Glomerular endothelial cell (primary cell): ENCODE data around the gene DGCR2. TPM values are rescaled to one million over a fixed set of nuclear protein-coding genes. Genes with fewer than 3 reads are reported as not detected.
"Not testable (repeated sequence)": the region's sequence is repeated elsewhere in the genome, so short reads cannot be mapped to it uniquely, and the experiment has no call there.

Experiments
- DNase-seq: peaks from one replicate; pipeline ENCODE4 v3.0.0-alpha.2; 2011; ENCODE audit warnings: low read depth, low spot score; ENCODE audit errors: extremely low read depth
- total RNA-seq: library from RNA; depleted of rRNA; stranded (reverse); fragments of >200 nt; gene quantifications from 2 replicates; pipeline ENCODE4 v1.2.3, GENCODE V29; 2015

DGCR2 gene
- total RNA-seq, 1 donor from 2014 or later: 60.9 TPM

DNA sequence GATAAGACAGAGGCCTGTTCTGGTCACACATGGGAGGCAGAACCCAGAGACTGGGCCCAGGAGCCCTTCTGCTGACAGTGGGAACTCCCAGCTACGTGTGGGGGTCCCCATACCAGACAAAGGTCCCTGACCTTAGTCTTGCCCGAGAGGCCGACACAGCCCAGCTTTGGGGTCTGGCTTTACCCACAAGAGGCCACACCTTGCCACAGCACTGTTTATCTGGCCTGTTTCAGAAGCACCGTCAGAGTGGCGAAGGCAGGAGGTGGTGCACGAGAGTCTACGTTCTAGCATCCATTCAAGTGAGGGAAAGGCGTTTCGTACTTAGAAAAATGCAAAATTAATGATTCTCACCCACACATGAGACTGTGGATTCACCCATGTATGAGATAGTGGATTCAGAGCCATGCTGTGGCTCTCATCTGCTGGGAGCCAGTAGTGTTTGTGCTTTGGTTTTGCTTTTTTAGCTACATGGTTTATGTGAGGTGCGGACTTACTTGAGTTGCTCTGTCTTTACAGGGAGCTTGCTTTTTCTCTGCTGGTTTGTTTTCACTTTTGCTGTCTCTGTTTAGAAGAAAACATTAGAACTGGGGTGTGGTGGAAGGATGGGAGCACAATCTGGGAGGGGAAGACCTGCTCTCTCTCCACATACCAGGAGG is 129.5 kb downstream of the DGCR2 start:
- no peak for DNase-seq

DNA sequence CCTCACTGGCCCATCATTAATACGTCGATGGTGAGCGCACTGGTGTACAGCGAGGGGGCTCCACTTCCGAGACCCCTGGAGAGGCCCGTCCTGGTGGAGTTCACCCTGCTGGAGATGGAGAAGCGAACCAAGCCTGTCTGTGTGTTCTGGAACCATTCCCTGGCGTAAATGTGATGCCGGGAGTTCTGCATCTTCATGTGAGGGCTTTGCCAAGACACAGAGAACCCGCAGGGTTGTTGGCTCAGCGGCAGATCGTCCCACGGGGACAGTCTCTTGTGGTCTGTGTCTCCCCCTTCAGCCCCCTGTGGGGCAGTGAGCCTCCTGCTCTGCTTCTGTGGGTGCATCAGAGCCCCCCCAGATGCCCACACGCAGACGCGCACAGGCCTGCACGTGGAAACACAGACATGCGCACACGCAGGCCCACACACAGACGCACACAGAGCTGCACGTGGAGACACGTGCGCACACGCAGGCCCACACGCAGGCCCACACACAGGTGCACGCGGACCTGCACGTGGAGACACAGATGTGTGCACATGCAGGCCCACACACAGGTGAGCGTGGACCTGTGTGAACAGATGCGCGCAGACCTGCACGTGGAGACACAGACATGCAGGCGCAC is 130.3 kb downstream of the DGCR2 start:
- DNase-seq: no peak

DNA sequence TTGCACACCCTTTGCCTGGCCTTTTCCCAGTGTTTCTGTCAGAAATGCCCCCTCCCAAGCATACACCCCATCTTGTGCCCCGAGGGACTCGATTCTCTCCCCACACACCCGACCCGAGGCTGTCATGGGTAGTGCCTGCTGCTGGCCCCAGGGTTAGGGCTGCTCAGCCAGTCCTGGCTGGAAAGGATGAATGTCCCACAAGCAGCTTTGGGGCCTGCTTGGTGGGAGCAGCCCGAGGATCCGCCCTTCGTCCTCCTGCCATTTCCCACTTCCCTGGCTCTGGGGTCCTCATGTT is 131.1 kb downstream of the DGCR2 start:
- no peak for DNase-seq

DNA sequence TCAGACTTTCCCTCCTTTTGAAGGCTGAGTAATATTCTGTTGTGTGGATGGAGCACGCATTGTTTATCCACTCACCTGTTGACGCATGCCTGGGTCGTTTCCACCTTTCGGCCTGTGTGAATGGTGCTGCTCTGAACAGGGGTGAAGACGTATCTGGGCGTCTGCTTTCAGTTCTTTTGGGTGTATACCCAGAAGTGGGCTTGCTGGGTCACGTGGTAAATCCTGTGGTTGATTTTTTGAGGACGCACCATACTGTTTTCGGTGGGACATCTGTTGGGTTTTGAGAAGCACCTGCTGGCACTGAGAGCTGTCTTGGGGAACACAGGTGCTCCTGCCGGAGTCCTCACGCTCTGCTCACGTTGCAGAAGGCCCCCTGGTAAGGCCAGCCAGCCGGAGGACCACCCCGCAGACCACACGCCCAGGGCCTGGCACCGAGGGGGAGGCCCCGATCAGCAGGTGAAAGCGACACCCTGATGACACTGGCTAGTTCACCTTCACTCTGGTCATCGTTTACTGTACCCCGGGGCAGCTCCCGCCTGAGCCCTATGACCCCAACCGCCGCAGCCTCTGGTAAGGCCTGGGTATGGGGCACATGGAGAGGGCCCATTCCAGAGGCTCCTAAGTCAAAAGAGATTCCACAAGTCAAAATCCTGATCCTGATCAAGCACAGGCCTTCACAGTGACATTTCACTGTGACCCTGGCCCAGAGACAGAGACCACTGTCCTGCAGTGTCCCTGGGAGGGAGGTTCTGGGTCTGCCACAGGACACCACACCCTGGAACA is 131.7 kb downstream of the DGCR2 start:
- no peak for DNase-seq

DNA sequence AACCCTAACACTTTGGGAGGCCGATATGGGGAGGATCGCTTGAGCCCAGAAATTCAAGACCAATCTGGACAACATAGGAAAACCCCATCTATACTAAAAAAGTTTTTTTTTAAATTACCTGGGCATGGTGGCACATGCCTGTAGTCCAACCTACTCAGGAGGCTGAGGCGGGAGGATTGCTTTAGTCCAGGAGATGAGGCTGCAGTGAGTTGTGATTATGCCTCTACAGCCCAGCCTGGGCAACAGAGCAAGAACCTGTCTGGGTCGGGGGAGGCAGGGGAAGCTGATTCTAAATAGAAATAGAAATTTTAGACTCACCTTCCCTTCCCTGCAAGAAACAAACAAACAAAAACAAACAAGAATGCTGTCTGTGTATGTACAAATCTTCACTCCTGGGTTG is 133.3 kb downstream of the DGCR2 start:
- DNase-seq: no peak

DNA sequence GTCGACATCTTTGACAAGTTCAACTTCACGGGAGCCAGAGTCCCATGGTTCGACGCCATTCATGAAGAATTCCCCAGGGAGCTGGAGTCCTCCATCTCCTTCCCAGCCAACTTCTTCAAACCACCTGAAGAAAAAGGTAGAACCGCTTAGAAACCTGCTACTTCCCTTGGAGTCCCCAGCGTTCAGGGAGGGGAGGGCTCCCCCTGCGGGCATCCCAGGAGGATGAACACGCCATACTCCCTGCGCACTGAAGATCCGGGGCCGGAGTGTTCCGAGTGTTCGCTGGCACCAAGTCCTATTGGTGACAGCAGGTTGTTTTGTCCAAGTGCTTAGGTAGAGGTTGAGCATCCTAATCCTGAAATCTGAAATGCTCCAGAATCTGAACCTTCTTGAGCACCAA is 134.4 kb downstream of the DGCR2 start:
- no peak for DNase-seq

DNA sequence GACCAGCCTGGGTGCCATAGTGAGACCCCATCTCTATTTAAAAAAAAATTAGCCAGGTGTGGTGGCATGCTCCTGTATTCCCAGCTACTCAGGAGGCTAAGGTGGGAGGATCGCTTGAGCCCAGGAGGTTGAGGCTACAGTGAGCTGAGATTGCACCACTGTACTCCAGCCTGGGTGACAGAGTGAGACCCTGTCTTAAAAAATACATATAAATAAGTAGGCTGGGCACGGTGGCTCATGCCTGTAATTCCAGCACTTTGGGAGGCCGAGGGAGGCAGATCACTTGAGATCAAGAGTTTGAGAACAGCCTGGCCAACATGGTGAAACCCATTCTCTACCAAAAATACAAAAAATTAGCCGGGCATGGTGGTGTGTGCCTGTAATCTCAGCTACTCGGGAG is 135.1 kb downstream of the DGCR2 start:
- not testable (repeated sequence) for DNase-seq

Other genes starting within 250 kb of the DGCR2 start
- gene DGCR6, start 216.1 kb downstream of the DGCR2 start, total RNA-seq: 10.2 and 11.2 TPM in 2 replicates
- gene PRODH, start 186.1 kb downstream of the DGCR2 start, total RNA-seq: 1.0 TPM in 1 of 2 replicates, not detected in the other
- not detected in 2 replicates for gene TSSK2, start 8.9 kb upstream of the DGCR2 start, total RNA-seq
- gene ESS2, start 22.2 kb upstream of the DGCR2 start, total RNA-seq: 25.6 and 27.4 TPM in 2 replicates
- gene GSC2, start 27.9 kb upstream of the DGCR2 start, total RNA-seq: not detected in 2 replicates
- gene SLC25A1, start 56.3 kb upstream of the DGCR2 start, total RNA-seq: 108 and 119 TPM in 2 replicates
- 2.1 and 7.8 TPM in 2 replicates for gene CLTCL1, start 169.3 kb upstream of the DGCR2 start, total RNA-seq